GM12801 (cell line): ENCODE results near the gene MEGF11.

Source experiments
- TF ChIP-seq, protein P1 (sequence below): IDR thresholded peaks from one replicate; pipeline ENCODE4 v1.5.1; 2011; ENCODE audit warnings: control low read depth; ENCODE audit not compliant: insufficient read length; ENCODE audit errors: extremely low read depth

MEGF11 gene

DNA sequence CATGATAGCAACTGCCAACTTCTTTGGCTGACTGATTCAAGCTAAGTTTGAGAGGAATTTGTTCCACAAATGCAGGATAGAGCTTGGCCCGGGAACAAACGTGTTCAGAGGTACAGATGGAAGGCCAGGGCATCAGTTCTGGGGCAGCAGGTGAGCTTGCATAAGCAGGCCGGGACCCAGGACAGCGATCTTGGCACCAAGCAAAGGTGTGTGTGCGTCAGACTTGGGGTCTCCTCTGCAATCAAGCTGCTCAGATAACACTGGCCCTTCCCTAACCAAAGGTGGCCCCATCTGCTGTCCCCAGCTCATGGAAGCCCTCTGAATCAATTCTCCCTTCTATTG, 155.6 kb downstream of the MEGF11 start:
- TF ChIP-seq, protein P1, sequence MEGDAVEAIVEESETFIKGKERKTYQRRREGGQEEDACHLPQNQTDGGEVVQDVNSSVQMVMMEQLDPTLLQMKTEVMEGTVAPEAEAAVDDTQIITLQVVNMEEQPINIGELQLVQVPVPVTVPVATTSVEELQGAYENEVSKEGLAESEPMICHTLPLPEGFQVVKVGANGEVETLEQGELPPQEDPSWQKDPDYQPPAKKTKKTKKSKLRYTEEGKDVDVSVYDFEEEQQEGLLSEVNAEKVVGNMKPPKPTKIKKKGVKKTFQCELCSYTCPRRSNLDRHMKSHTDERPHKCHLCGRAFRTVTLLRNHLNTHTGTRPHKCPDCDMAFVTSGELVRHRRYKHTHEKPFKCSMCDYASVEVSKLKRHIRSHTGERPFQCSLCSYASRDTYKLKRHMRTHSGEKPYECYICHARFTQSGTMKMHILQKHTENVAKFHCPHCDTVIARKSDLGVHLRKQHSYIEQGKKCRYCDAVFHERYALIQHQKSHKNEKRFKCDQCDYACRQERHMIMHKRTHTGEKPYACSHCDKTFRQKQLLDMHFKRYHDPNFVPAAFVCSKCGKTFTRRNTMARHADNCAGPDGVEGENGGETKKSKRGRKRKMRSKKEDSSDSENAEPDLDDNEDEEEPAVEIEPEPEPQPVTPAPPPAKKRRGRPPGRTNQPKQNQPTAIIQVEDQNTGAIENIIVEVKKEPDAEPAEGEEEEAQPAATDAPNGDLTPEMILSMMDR: no peak

DNA sequence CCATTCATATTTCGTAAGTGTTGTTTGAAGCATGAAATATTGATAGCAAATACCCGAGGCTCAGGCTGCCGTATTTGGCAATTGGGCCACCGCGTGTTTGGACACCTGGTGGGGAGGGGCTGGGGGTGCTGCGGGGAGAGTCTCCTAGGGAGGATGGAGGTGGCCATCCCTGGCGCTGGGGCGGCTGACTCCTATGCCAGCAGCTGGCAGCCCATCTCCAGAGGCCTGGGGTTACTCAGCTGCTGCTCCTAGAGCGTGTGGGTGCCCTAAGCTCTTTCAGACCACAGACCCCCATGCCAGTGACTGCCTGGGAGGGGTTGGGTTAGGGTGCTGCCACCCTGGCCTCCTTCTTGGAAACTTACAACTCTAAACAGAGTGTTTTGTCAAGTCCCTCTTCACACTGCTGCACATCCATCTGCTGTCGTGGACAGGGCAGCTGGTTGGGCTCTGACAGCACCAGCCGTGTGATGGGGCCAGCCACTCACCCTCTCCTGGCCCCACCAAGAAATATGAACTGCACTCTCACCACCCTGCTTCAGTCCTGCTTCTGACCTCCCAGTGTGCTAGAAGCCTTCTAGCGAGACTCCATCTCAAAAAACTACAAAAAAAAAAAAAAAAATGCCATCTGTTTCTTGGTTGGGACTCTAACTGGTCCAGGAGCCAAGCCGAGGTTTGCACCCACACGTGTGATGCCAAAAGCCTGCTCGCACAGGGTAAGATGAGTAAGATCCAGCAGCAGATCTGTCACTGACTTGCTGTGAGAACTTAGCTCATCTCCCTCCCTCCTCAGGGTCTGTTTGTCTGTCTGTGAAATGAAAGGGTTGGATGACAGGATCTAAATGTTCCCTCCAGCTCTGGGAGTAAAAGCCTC, 156.2 kb downstream of the MEGF11 start:
- TF ChIP-seq, protein P1: no peak

DNA sequence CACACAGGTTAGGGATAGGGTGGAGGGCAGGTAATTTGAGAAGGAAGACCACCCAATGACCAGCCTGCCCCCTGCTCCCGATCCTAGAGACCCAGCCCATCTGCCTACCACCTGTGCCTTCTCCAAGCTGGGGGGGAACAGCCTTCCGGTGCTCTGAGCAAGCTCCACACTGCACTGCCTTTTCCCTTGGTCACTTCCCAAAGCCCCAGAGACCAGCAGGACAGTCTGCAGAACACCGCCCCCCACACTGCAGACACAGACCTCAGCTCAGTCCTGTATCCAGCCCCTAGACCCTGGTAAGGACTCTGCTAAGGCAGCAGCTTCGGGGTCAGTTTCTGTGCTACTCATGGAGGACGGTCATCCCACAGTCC, 156.9 kb downstream of the MEGF11 start:
- TF ChIP-seq, protein P1: no peak

DNA sequence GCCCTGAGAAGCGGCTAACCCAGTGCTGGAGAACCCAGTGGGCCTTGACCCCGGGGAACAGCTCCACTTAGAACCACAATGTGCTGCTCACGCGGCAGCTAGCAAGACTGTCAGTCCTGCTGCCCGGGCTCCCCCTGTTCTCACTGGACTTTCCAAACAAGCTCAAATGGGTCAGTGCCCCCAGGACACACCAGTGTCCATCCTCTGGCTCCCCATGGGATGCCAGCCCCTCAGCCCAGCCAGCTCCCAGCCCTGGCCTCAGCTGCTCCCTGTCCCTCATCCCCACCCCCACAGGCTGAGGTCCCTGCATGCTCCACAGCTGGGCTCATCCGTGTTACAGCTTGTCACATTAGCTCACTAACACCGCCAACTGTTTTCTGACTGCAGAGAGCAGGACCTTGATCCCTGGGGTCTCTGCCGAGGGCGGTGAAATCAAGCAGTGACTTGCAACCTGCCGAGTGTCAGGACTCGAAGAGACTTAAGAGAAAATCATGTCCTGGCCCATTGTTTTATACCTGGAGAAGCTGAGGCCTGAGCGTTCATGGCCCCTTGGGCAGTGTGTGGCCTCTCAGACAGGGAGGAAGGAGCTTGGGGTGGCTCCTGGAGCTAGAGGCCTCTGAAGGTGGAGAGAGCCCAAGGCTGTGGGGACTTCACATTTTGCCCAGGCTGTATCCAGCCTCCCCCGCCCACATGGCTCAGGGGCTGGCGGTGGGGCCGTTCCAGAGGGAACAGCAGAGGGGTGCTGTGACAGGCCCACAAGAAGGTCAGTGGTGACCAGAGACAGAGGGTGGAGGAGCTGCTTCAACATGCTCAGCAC, 157.5 kb downstream of the MEGF11 start:
- TF ChIP-seq, protein P1: no peak

DNA sequence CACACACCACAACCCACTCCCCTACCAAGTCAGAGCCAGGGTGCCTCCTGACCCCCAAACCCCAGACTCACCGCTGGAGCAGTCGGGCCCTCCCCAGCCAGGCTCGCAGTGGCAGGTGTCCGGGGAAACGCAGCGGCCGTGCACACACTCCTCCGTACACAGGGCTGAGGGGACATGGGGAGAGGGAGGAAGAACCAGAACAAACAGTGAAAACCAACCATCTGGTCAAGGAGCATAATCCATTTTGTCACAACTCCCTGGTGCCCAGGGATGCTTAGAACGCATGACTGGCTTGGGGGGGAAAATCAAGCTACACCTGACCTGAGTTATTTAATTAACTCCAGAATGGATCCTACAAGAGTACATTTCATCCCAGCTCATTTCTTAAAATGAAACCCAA, 159.2 kb downstream of the MEGF11 start:
- TF ChIP-seq, protein P1: no peak

DNA sequence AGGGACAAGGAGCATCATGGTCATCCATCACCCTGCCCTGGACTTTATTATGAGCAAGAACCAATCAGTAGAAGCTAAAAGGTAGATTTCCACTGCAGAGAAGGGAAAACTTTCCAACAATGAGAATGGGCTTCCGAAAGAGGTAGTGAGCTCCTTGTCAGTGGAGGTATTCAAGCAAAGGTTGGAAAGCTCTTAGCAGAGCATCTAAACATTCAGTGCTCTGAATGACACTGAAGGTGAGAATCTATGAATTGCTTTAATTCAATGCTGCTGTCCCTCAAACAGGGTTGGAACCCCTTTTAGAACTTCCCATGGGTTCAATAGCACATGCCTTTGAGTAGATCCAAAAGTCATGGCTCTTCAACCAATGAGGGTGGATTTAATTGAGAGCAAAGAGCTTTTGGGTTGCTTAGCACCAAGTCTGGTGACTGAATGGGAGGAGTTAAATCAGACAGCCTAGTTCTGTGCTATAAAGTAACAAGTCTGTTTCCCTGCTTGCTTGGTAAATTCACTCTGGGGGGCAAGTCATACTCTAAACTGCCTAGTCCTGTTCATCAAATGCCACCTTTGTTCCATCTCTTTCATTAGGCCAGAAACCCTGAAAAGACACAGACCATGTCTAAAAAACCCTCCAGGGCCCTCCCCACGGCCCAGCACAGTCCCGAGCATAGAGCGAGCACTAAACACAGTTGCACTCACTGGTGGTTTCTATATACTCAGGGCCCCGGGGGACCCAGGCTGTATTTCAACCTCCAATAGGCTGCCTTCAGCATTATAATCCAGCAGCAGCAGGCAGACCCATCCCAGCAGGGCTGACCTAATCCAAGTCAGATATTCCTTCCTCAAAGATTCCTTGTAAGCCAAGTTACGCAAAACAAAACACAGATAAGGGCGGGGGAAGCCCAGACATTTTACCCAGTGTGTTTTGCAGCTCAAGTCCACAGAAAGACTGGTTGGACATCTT, 161.2 kb downstream of the MEGF11 start:
- TF ChIP-seq, protein P1: no peak
